Central memory CD8-positive, alpha-beta T cell (primary cell): ENCODE results near the gene LDB1.

ENCODE experiments used
- ATAC-seq: fragments of 150-1000 bp; cut with Tn5 transposase; replicated peaks from 2 replicates; pipeline ENCODE4 v1.10.0; 2022; ENCODE audit warnings: mild to moderate bottlenecking, moderate FRiP score, moderate number of reproducible peaks; ENCODE audit not compliant: poor library complexity, severe bottlenecking; ENCODE audit errors: extremely low read depth
- DNase-seq, 2 donors: peaks; one replicate each; pipeline ENCODE4 v3.0.0; 2021; ENCODE audit warnings: low spot score in 2 of 2
- H3K27ac Mint-ChIP-seq: one replicate; pipeline ENCODE4 v1.8.0; 2022; ENCODE audit warnings: low read depth, mild to moderate bottlenecking, moderate library complexity, mixed read lengths
- H3K27me3 Mint-ChIP-seq: one replicate; pipeline ENCODE4 v1.8.0; 2022; ENCODE audit warnings: mixed read lengths
- H3K36me3 Mint-ChIP-seq: one replicate; pipeline ENCODE4 v1.8.0; 2022; ENCODE audit warnings: mild to moderate bottlenecking, moderate library complexity, mixed read lengths; ENCODE audit not compliant: insufficient read depth
- H3K4me1 Mint-ChIP-seq: one replicate; pipeline ENCODE4 v1.8.0; 2022; ENCODE audit warnings: mixed read lengths
- H3K4me3 Mint-ChIP-seq: one replicate; pipeline ENCODE4 v1.8.0; 2022; ENCODE audit warnings: mild to moderate bottlenecking, moderate library complexity, mixed read lengths
- H3K9me3 Mint-ChIP-seq: one replicate; pipeline ENCODE4 v1.8.0; 2022; ENCODE audit warnings: mixed read lengths

Gene LDB1, protein sequence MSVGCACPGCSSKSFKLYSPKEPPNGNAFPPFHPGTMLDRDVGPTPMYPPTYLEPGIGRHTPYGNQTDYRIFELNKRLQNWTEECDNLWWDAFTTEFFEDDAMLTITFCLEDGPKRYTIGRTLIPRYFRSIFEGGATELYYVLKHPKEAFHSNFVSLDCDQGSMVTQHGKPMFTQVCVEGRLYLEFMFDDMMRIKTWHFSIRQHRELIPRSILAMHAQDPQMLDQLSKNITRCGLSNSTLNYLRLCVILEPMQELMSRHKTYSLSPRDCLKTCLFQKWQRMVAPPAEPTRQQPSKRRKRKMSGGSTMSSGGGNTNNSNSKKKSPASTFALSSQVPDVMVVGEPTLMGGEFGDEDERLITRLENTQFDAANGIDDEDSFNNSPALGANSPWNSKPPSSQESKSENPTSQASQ

GRCh38 chr10:102120142-102120990, at the start of gene LDB1:
Gene LDB1, minus strand, starts transcription at chr10:102120368. Its CDS starts 258 bp downstream, at chr10:102120110.
- H3K27ac Mint-ChIP-seq, result peak within 1 kb of the TSS; percentile 90
- H3K27me3 Mint-ChIP-seq, result no peaks in the 10 kb centered on the region
- H3K36me3 Mint-ChIP-seq, result peaks cover 21% of the 10 kb centered on the region
- ATAC-seq, result peak; percentile 64
- no peaks in the 10 kb centered on the region for H3K9me3 Mint-ChIP-seq
- peaks cover 57% of the 10 kb centered on the region for H3K4me1 Mint-ChIP-seq
- H3K4me3 Mint-ChIP-seq, result peak within 1 kb of the TSS; percentile 91
- DNase-seq, result peak; percentile 56 to 69

DNA sequence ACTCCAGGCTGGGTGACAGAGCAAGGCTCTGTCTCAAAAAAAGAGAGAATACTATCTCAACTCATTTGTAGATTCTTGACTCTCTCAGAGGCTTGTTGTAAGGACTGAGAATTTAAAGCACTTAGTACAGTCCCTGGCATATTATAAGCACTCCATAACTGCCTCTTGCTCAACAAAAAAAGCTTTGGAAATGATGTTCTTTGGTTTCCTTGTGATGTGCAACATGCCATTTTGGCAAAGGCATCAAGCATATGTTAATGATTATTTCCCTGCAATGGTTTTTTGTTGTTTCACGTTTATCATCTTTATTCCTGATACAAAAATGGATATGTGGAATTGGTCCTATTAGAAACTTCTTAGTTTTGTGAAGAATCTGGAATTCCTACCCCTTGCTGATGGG, 47.7 kb upstream of the LDB1 start:
- no peak overlapping the region for H3K4me3 Mint-ChIP-seq
- DNase-seq, result no peak
- no peak for ATAC-seq
- peaks cover 7% of the 10 kb centered on the region for H3K4me1 Mint-ChIP-seq
- no peak overlapping the region for H3K27ac Mint-ChIP-seq
- H3K9me3 Mint-ChIP-seq, result no peaks in the 10 kb centered on the region
- H3K36me3 Mint-ChIP-seq, result peaks cover 12% of the 10 kb centered on the region
- H3K27me3 Mint-ChIP-seq, result no peaks in the 10 kb centered on the region

DNA sequence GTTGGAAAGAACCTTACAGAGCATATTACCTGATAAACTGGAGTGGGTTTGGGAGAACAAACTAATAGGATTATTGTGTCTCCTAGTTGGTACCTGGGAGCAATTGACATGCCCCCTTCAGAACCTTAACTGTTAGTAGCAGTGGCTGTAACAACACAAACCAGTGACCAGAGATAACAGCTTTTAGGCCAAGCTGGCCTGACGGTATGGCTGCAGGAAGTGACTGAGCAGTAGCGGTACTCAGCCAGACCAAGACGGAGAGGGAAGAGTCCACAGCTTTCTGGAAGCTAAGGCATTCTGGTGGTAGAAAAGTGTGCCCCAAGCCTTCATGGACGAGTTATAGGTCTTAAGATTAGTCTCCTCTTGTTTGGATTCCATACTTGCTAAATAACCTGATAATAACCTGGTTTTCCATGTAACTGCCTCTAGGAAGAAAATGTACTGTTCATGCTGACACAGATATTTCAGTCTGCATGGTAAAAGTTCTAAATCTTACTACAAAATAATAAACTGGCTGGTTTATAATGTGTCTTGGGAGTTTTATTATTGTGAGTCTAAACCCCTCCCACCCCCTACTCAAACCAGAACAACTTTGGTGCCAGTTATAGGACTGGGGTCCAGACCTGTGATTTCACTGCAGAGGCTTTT, 43.3 kb upstream of the LDB1 start:
- no peaks in the 10 kb centered on the region for H3K4me1 Mint-ChIP-seq
- no peaks in the 10 kb centered on the region for H3K9me3 Mint-ChIP-seq
- H3K36me3 Mint-ChIP-seq, result peaks cover 44% of the 10 kb centered on the region
- DNase-seq (no peak), ATAC-seq (no peak)
- H3K4me3 Mint-ChIP-seq, result no peak overlapping the region
- no peak overlapping the region for H3K27ac Mint-ChIP-seq
- no peaks in the 10 kb centered on the region for H3K27me3 Mint-ChIP-seq

- Mint-ChIP-seq H3K9me3 (no peaks in the 10 kb centered on the region), H3K36me3 (peaks cover 68% of the 10 kb centered on the region)
Observed at GRCh38 chr10:102159831-102160230, 39.7 kb upstream of the LDB1 start.

GRCh38 chr10:102159051-102159597, 39.0 kb upstream of the LDB1 start:
- no peaks in the 10 kb centered on the region for H3K9me3 Mint-ChIP-seq
- no peak overlapping the region for H3K27ac Mint-ChIP-seq
- no peak overlapping the region for H3K4me3 Mint-ChIP-seq
- H3K4me1 Mint-ChIP-seq, result peaks cover 14% of the 10 kb centered on the region
- DNase-seq (no peak), ATAC-seq (no peak)
- H3K36me3 Mint-ChIP-seq, result peaks cover 68% of the 10 kb centered on the region
- no peaks in the 10 kb centered on the region for H3K27me3 Mint-ChIP-seq

More at GRCh38 chr10:102159831-102160230, 39.7 kb upstream of the LDB1 start:
- H3K4me3 Mint-ChIP-seq, result no peak overlapping the region
- H3K27me3 Mint-ChIP-seq, result no peaks in the 10 kb centered on the region
- peaks cover 9% of the 10 kb centered on the region for H3K4me1 Mint-ChIP-seq
- H3K27ac Mint-ChIP-seq, result no peak overlapping the region
- no peak for ATAC-seq
- no peak for DNase-seq

DNA sequence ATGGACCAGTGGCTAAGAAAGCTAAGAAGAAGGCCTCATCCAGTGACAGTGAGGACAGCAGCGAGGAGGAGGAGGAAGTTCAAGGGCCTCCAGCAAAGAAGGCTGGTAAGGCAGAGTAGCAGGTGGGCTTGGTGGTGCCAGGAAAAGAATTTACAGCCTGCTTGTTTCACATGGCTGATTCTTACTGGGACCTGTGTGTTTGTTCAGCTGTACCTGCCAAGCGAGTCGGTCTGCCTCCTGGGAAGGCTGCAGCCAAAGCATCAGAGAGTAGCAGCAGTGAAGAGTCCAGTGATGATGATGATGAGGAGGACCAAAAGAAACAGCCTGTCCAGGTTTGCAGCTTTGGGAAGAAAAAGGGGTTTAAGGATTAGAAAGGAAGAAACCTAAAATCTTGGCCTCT, 37.1 kb upstream of the LDB1 start:
- Mint-ChIP-seq H3K27ac (peak overlapping the region; percentile 38), H3K9me3 (no peaks in the 10 kb centered on the region), H3K4me1 (peaks cover 27% of the 10 kb centered on the region), H3K36me3 (peaks cover 59% of the 10 kb centered on the region), H3K27me3 (no peaks in the 10 kb centered on the region), H3K4me3 (no peak overlapping the region)
- ATAC-seq, result no peak
- no peak for DNase-seq

- no peaks in the 10 kb centered on the region for H3K27me3 Mint-ChIP-seq
- peak overlapping the region; percentile 32 for H3K4me3 Mint-ChIP-seq
- peak overlapping the region; percentile 95 for H3K27ac Mint-ChIP-seq
- DNase-seq, result no peak
- peaks cover 47% of the 10 kb centered on the region for H3K36me3 Mint-ChIP-seq
- peaks cover 37% of the 10 kb centered on the region for H3K4me1 Mint-ChIP-seq
- no peaks in the 10 kb centered on the region for H3K9me3 Mint-ChIP-seq
- ATAC-seq, result no peak
Observed at GRCh38 chr10:102154466-102155116, 34.4 kb upstream of the LDB1 start.

DNA sequence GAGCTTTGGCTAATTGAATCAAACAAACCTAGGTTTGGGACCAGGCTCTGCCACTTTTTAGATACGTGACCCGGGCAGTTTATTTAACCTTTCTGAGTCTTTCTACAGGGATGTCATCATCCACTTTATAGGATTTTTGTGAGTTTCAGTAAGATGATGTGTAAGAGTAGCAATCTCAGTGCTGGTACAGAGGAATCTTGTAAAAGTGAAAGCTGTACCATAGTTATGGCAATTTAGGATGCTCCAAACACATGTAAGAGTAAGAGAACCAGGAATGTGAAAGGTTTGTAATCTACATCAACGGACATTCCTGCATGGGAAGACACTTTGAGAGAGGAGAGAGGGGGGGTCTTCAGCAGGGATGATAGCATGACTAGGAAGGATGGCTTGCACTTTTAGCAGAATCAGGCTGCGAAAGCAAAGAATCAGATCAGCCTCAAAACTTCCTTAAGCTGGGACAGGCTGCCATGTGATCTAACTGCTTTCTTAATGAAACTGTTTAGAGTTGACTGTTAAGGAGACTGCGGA, 33.0 kb upstream of the LDB1 start:
- peak overlapping the region; percentile 95 for H3K27ac Mint-ChIP-seq
- no peaks in the 10 kb centered on the region for H3K27me3 Mint-ChIP-seq
- peaks cover 43% of the 10 kb centered on the region for H3K36me3 Mint-ChIP-seq
- peak overlapping the region; percentile 90 for H3K4me3 Mint-ChIP-seq
- DNase-seq (no peak), ATAC-seq (no peak)
- peaks cover 41% of the 10 kb centered on the region for H3K4me1 Mint-ChIP-seq
- no peaks in the 10 kb centered on the region for H3K9me3 Mint-ChIP-seq

GRCh38 chr10:102152545-102152890, 32.4 kb upstream of the LDB1 start:
- Mint-ChIP-seq H3K4me1 (peaks cover 41% of the 10 kb centered on the region), H3K36me3 (peaks cover 39% of the 10 kb centered on the region)
- peak; percentile 27 for ATAC-seq

GRCh38 chr10:102151774-102152544, 31.8 kb upstream of the LDB1 start, which contains the start of gene NOLC1:
Gene NOLC1, plus strand, starts transcription at chr10:102152389. Its CDS starts 22 bp downstream, at chr10:102152411.
- Mint-ChIP-seq H3K27ac (peak within 1 kb of the TSS; percentile 95), H3K27me3 (no peaks in the 10 kb centered on the region), H3K9me3 (no peaks in the 10 kb centered on the region), H3K4me3 (peak within 1 kb of the TSS; percentile 90), H3K4me1 (peaks cover 35% of the 10 kb centered on the region), H3K36me3 (peaks cover 35% of the 10 kb centered on the region)
- ATAC-seq (peak; percentile 97), DNase-seq (peak; percentile 99 to 100)

More at GRCh38 chr10:102152545-102152890, 32.4 kb upstream of the LDB1 start:
- no peaks in the 10 kb centered on the region for H3K27me3 Mint-ChIP-seq
- H3K4me3 Mint-ChIP-seq, result peak overlapping the region; percentile 90
- no peak for DNase-seq
- H3K27ac Mint-ChIP-seq, result peak overlapping the region; percentile 95
- no peaks in the 10 kb centered on the region for H3K9me3 Mint-ChIP-seq
